Measurements from ENCODE around the gene PTPRN2.

DNA sequence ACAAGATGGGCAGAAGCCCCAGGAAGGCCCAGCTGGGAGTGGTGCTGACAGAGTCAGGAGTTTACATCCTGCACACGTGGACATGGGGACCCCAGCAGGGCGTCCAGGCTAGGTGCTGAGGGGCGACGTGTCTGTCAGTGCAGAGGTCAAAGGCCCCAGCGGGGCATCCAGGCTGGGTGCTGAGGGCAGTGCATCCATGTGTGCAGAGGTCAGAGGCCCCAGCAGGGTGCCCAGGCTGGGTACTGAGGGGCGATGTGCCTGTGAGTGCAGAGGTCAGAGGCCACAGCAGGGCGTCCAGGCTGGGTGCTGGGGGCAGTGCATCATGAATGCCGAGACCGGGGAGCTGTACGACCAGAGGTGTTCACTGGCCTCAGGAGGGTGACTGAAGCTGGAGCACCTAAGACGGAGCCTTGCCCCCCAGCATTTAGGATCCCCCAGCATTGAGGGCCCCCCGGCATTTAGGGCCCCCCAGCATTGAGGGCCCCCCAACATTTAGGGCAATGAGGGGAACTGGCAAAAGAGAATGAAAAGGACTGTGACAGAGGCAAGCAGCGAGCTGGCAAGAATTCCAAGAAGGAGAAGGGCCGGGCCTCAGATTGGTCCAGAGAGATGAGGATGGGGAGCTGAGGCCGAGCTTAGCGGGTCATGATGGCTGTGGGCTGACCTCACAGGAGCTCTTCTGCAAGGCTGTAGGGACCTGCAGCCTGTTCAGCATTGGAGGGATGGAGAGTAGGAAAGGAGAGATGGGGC lies 474.9 kb downstream of the PTPRN2 start:
- TF ChIP-seq CTCF (IDR thresholded peaks at IDR 0.05): no peak
- TF ChIP-seq EP300 (IDR thresholded peaks at IDR 0.05): no peak
